ENCODE measurements around the gene AASS.

AASS gene

DNA sequence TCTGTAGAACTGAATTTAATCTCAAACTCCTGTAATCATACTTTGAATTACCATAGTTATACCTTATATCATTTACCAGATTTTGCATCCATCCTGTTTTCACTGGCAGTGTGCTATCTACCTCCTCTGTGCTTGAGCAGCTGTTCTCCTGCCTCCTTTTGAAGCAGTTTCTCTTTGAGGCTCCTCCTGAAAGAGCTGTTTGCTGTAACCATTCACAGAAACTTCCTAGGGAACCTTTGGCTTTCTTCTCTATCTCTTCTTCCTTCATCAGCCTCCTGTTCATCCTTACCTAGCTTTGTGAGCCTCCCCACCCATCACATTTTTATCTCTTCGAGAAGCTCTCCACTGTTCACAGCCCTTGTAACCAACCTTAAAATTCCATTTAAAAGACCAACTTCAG, 108.2 kb downstream of the AASS start:
- TF ChIP-seq FOXP2 (optimal IDR thresholded peaks at IDR 0.05; ENCODE audit: borderline replicate concordance, extremely low read depth, extremely low read length, insufficient read depth) (no peak), TAF1 (IDR thresholded peaks at IDR 0.05; ENCODE audit: borderline replicate concordance, insufficient read depth, low read length) (no peak), SIN3A (IDR thresholded peaks at IDR 0.05; ENCODE audit: borderline replicate concordance, insufficient read depth, low read length) (no peak), POLR2AphosphoS5 (IDR thresholded peaks at IDR 0.05; ENCODE audit: low read depth, low read length) (no peak)
- TF ChIP-seq, protein P1, sequence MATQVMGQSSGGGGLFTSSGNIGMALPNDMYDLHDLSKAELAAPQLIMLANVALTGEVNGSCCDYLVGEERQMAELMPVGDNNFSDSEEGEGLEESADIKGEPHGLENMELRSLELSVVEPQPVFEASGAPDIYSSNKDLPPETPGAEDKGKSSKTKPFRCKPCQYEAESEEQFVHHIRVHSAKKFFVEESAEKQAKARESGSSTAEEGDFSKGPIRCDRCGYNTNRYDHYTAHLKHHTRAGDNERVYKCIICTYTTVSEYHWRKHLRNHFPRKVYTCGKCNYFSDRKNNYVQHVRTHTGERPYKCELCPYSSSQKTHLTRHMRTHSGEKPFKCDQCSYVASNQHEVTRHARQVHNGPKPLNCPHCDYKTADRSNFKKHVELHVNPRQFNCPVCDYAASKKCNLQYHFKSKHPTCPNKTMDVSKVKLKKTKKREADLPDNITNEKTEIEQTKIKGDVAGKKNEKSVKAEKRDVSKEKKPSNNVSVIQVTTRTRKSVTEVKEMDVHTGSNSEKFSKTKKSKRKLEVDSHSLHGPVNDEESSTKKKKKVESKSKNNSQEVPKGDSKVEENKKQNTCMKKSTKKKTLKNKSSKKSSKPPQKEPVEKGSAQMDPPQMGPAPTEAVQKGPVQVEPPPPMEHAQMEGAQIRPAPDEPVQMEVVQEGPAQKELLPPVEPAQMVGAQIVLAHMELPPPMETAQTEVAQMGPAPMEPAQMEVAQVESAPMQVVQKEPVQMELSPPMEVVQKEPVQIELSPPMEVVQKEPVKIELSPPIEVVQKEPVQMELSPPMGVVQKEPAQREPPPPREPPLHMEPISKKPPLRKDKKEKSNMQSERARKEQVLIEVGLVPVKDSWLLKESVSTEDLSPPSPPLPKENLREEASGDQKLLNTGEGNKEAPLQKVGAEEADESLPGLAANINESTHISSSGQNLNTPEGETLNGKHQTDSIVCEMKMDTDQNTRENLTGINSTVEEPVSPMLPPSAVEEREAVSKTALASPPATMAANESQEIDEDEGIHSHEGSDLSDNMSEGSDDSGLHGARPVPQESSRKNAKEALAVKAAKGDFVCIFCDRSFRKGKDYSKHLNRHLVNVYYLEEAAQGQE (IDR thresholded peaks at IDR 0.05; ENCODE audit: insufficient read depth in 1 of 2, low read depth in 2 of 2, low read length in 2 of 2): no peak

DNA sequence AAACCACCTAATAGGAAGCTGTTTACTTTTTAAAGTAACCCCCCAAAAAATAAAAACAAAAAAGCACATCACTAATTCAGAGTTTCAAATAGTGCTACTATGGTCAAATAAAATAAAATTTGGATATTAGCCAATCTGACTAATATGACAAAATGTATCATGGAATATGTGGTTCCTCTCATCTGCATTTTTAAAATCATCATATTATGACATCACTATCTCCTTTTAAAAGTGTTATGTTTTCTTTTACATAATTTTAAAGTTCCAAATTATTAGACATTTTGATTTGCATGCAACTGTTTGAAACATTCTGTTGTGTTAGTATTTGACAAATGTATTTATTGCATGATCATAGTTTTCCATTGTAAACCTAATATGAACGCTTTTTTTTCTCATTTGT, 110.4 kb downstream of the AASS start:
- no peak for TF ChIP-seq TAF1 (IDR thresholded peaks at IDR 0.05; ENCODE audit: borderline replicate concordance, insufficient read depth, low read length)
- no peak for TF ChIP-seq SIN3A (IDR thresholded peaks at IDR 0.05; ENCODE audit: borderline replicate concordance, insufficient read depth, low read length)
- no peak for TF ChIP-seq POLR2AphosphoS5 (IDR thresholded peaks at IDR 0.05; ENCODE audit: low read depth, low read length)
- no peak for TF ChIP-seq FOXP2 (optimal IDR thresholded peaks at IDR 0.05; ENCODE audit: borderline replicate concordance, extremely low read depth, extremely low read length, insufficient read depth)
- TF ChIP-seq, protein P1 (IDR thresholded peaks at IDR 0.05; ENCODE audit: insufficient read depth in 1 of 2, low read depth in 2 of 2, low read length in 2 of 2): no peak

DNA sequence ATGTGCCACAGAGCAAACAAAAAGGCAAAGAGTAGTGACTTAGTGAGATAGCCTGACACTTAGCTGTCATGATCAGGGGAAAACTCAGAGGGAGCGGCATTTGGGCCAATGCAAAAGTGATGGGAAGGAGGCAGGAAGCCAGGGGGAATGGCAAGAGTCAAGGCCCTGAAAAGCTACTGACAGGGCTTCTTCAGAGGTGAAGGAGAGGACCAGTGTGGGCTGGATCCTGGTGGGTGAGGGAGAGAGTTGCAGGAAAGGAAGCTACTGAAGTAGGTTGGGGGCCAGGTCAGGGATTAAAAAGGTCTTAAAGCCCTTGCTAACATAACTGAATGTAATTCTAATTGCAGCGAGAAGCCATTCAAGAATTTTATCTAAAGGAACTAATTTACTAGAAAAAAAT, 117.0 kb downstream of the AASS start:
- TF ChIP-seq, protein P1 (IDR thresholded peaks at IDR 0.05; ENCODE audit: insufficient read depth in 1 of 2, low read depth in 2 of 2, low read length in 2 of 2): no peak
- TF ChIP-seq POLR2AphosphoS5 (IDR thresholded peaks at IDR 0.05; ENCODE audit: low read depth, low read length) (no peak), FOXP2 (optimal IDR thresholded peaks at IDR 0.05; ENCODE audit: borderline replicate concordance, extremely low read depth, extremely low read length, insufficient read depth) (no peak), TAF1 (IDR thresholded peaks at IDR 0.05; ENCODE audit: borderline replicate concordance, insufficient read depth, low read length) (no peak), SIN3A (IDR thresholded peaks at IDR 0.05; ENCODE audit: borderline replicate concordance, insufficient read depth, low read length) (no peak)
